Astrocyte of the cerebellum (primary cell): ENCODE results near the gene LEKR1.

ENCODE experiments used
- DNase-seq: peaks from one replicate; pipeline ENCODE4 v3.0.0-alpha.2; 2011; ENCODE audit warnings: low read depth
- H3K4me3 ChIP-seq: 2 replicates; pipeline ENCODE4 v1.5.1; 2011; ENCODE audit warnings: mild to moderate bottlenecking, low read depth, low read length, moderate library complexity
- in situ Hi-C: cut with HindIII; loops from 2 replicates; pipeline ENCODE4 v1.10.0; 2017; ENCODE audit warnings: low sequenced_read_pairs
- TF ChIP-seq, protein P1 (sequence below): IDR thresholded peaks from 2 replicates; pipeline ENCODE4 v1.5.1; 2012; ENCODE audit warnings: low read length, low read depth, moderate library complexity, mild to moderate bottlenecking; ENCODE audit errors: missing control alignments

LEKR1 gene

DNA sequence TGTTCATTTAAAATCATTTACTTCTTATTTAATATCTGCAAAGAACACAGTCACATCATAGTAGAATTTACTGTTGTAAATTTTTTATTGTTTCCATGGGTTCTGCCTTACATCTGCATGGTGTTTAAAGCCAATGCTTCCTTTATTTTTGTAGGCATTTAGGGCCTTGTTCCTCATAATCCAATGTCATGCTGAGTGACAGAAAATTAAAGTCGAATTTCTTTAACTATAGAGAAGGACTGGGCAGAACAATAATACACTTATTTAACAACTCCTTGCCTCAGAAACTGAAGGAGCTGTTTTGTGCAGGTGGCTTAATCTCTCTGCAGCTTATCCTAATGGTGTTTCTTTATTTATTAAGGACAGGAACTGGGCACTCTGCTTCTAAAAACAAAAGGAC, 149.6 kb downstream of the LEKR1 start:
- in situ Hi-C loops: no loop called here
- TF ChIP-seq, protein P1, sequence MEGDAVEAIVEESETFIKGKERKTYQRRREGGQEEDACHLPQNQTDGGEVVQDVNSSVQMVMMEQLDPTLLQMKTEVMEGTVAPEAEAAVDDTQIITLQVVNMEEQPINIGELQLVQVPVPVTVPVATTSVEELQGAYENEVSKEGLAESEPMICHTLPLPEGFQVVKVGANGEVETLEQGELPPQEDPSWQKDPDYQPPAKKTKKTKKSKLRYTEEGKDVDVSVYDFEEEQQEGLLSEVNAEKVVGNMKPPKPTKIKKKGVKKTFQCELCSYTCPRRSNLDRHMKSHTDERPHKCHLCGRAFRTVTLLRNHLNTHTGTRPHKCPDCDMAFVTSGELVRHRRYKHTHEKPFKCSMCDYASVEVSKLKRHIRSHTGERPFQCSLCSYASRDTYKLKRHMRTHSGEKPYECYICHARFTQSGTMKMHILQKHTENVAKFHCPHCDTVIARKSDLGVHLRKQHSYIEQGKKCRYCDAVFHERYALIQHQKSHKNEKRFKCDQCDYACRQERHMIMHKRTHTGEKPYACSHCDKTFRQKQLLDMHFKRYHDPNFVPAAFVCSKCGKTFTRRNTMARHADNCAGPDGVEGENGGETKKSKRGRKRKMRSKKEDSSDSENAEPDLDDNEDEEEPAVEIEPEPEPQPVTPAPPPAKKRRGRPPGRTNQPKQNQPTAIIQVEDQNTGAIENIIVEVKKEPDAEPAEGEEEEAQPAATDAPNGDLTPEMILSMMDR: no peak
- H3K4me3 ChIP-seq: no peak overlapping the region
- no peak for DNase-seq

DNA sequence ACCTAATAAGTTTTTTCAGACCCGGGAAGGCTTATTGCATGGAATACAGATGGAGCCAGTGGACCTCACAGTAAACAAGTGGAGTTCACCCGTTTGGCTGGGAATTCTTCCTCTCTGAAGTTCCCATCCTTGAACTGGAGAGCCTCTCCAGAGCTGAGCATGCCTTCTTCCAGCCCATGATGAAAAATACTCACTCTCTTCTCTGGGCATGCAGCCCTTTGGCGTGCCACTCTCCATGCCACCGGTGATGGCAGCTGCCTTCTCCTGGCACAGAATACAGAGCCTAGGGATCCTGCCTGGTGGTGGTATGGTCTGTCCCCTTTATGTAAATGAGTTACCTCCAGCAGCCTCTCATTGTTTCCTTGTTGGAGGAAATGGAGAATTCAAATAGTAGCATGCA, 150.8 kb downstream of the LEKR1 start:
- in situ Hi-C loops: no loop called here
- H3K4me3 ChIP-seq: no peak overlapping the region
- TF ChIP-seq, protein P1: no peak
- no peak for DNase-seq

DNA sequence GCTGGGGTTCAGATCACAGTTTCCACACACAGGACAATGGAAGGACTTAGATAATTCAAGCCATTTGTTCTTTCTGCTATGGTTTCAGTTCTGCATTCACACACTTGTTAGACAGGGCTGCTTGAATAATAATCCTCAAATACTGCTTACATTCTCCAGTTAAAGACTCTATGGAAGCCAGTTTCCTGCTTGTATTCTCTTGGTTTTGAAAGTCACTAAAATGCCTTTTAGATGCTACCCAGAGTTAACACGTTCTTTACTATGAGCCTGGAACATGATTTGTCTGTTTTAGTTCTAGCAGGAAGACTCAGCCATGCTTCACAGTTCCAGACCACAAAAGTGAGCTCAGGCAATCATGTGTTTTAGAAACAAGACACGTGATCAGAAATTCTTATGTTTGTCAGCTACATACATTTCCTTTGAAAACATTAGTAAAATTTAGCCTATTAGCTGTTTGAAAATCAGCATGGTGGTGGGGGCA, 152.4 kb downstream of the LEKR1 start:
- TF ChIP-seq, protein P1: no peak
- H3K4me3 ChIP-seq: no peak overlapping the region
- no peak for DNase-seq
- in situ Hi-C loops: no loop called here

DNA sequence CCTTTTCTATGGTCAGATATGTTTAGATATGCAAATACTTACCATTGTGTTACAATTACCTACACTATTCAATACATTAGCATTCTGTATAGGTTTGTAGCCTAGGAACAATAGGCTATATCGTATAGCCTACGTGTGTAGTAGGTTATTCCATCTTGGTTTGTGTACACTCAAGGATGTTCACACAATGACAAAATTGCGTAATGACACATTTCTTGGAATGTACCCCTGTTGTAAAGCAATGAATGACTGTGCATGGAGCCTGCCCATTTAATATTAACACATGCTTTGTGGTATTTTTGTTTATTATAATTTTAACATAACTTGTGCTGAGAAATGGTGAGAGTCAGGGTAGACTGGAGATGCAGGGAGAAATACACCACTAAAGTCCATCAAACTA, 154.9 kb downstream of the LEKR1 start:
- TF ChIP-seq, protein P1: no peak
- in situ Hi-C loops: no loop called here
- no peak overlapping the region for H3K4me3 ChIP-seq
- DNase-seq: no peak

DNA sequence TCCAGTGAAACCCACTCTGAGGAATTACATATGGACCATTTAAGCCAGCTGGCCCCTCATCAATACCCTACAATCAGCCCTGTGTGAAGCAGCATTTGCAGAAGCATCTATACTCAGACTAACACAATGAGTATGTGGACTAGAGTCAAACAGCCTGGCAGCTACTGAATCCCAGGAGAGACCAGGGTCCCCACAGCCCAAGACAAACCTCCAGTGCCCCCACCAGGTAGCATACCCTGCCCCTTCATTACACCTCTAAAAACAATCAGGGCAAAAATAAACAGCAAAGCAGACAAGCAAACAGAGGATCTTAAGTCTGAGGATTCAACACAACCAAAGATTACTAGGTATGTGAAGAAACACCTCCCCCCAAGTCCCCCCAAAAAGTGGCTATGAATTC, 157.4 kb downstream of the LEKR1 start:
- no peak overlapping the region for H3K4me3 ChIP-seq
- TF ChIP-seq, protein P1: no peak
- no peak for DNase-seq
- in situ Hi-C loops: no loop called here

DNA sequence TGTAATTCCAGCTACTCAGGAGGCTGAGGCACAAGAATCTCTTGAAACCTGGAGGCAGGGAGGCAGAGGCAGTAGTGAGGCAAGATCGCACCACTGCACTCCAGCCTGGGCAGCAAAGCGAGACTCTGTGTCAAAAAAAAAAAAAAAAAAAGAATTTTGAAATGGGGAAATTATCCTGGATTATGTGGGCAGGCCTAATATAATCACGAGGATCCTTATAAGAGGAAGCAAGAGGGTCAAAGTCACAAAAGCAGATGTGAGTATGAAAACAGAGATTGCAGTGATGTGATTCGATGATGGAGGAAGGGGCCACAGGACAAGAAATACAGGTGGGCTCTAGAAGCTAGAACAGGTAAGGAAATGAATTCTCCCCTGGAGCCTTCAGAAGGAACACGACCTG, 159.6 kb downstream of the LEKR1 start:
- DNase-seq: no peak
- in situ Hi-C loops: no loop called here
- TF ChIP-seq, protein P1: no peak
- H3K4me3 ChIP-seq: no peak overlapping the region

DNA sequence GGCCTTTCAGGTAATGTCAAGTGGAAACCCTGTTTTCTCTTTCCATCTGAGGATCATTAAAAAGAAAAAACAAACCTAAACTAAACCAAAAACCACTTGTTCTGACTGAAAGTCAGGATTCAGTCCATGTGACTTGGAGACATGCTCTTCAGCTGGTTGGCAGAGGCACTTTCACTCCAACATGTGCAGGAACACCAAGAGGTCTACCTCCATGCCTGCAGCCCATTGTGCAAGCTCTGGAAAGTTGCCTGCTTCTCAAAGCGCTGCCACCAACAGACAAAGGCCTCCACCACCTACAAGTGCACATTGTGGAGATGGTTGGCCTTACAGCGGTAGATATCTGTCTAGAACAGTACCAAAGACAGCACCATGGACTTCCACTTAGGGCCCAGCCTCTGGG, 161.8 kb downstream of the LEKR1 start:
- no peak overlapping the region for H3K4me3 ChIP-seq
- TF ChIP-seq, protein P1: no peak
- in situ Hi-C loops: no loop called here
- no peak for DNase-seq
